Left lung (tissue), 10 donors: ENCODE measurements around the gene MAP3K5. TPM values are rescaled to one million over a fixed set of nuclear protein-coding genes. Genes with fewer than 3 reads are reported as not detected.

Source experiments
- ATAC-seq: fragments of 200-7000 bp; cut with Tn5 transposase; one replicate; pipeline ENCODE4 v1.9.1; 2020; ENCODE audit warnings: moderate library complexity
- DNase-seq, 4 donors: peaks; one replicate each; pipeline ENCODE4 v3.0.0-alpha.2; 2013 to 2020
- H3K27ac ChIP-seq, 2 donors: fragments of 200-600 bp; sonication (generic) in 1 of 2; one replicate each; pipeline versions ENCODE4 v1.5.0 to v1.8.0; 2020 to 2021
- H3K27me3 ChIP-seq, 2 donors: fragments of 200-600 bp; sonication (generic) in 1 of 2; one replicate each; pipeline versions ENCODE4 v1.5.0 to v1.8.0; 2020 to 2021
- H3K36me3 ChIP-seq, 2 donors: fragments of 200-600 bp; sonication (generic) in 1 of 2; one replicate each; pipeline versions ENCODE4 v1.5.0 to v1.8.0; 2020 to 2021
- H3K4me1 ChIP-seq, 2 donors: fragments of 200-600 bp; one replicate each; pipeline ENCODE4 v1.8.0; 2021
- H3K4me3 ChIP-seq, 2 donors: fragments of 200-600 bp; sonication (generic) in 1 of 2; one replicate each; pipeline versions ENCODE4 v1.5.0 to v1.8.0; 2020 to 2021; ENCODE audit warnings: mild to moderate bottlenecking in 1 of 2
- H3K9me3 ChIP-seq, 2 donors: fragments of 200-600 bp; sonication (generic) in 1 of 2; one replicate each; pipeline versions ENCODE4 v1.5.0 to v1.8.0; 2020 to 2021
- CTCF ChIP-seq, 2 donors: fragments of 200-600 bp; sonication (generic) in 1 of 2; IDR thresholded peaks; one replicate each; pipeline versions ENCODE4 v1.5.0 to v1.8.0; 2021; ENCODE audit warnings: antibody characterized with exemption in 2 of 2
- intact Hi-C, 2 donors: fragments of 100-400 bp; cut with DNase I; formaldehyde crosslinking; loops; one replicate each; pipeline versions ENCODE4 v1.11.2 to v1.14.2; 2022
- polyA plus RNA-seq, 6 donors: library from polyadenylated mRNA; unstranded; fragments of 120-200 nt; gene quantifications; one replicate each; pipeline ENCODE4 v1.2.1, GENCODE V29; 2013; ENCODE audit not compliant: insufficient read length in 6 of 6
- total RNA-seq, 2 donors: library from RNA; stranded (reverse); fragmentation: NEBNext Ultra II Directional; extraction: Animal tissue kit (Norgen Biotek cat#: 25700); gene quantifications; one replicate each; pipeline ENCODE4 v1.2.1, GENCODE V29; 2021
- donor health status: DM: no; HTN: yes; CAD: no.
- donor health status: DM: no; HTN: no; CAD: no.

MAP3K5 gene
- total and polyA plus RNA-seq, 8 donors, result 6.3 to 27.7 (median 7.2) TPM

- no peaks in the 10 kb centered on the region for H3K9me3 ChIP-seq
- H3K4me1 ChIP-seq, result peaks cover 10 to 30% of the 10 kb centered on the region in 2 donors
- H3K27ac ChIP-seq, result peak overlapping the region; percentile 46 to 67
- ATAC-seq, result peak; percentile 58
- DNase-seq, result peak in 1 of 4 donors; percentile 61
- TF ChIP-seq CTCF (IDR thresholded peaks at IDR 0.05), result no peak
- H3K36me3 ChIP-seq, result no peaks in the 10 kb centered on the region
- no peaks in the 10 kb centered on the region for H3K27me3 ChIP-seq
- H3K4me3 ChIP-seq, result no peak overlapping the region
- intact Hi-C loops, result no loop called here
These were observed 54.2 kb downstream of the MAP3K5 start for GRCh38 chr6:136737871-136738691.

- Histone ChIP-seq H3K9me3 (no peaks in the 10 kb centered on the region), H3K4me1 (peaks cover 10 to 30% of the 10 kb centered on the region in 2 donors), H3K27me3 (no peaks in the 10 kb centered on the region), H3K27ac (peak overlapping the region; percentile 46 to 67), H3K4me3 (no peak overlapping the region), H3K36me3 (no peaks in the 10 kb centered on the region)
- DNase-seq (no peak), ATAC-seq (no peak)
- intact Hi-C loops, result no loop called here
- TF ChIP-seq CTCF (IDR thresholded peaks at IDR 0.05), result no peak
These were observed 54.9 kb downstream of the MAP3K5 start for GRCh38 chr6:136737374-136737844.

GRCh38 chr6:136736281-136736960 lies 55.9 kb downstream of the MAP3K5 start:
- H3K4me3 ChIP-seq, result no peak overlapping the region
- intact Hi-C loops, result no loop called here
- H3K27me3 ChIP-seq, result no peaks in the 10 kb centered on the region
- H3K9me3 ChIP-seq, result no peaks in the 10 kb centered on the region
- no peak for TF ChIP-seq CTCF (IDR thresholded peaks at IDR 0.05)
- DNase-seq (no peak), ATAC-seq (no peak)
- H3K27ac ChIP-seq, result no peak overlapping the region
- no peaks in the 10 kb centered on the region for H3K36me3 ChIP-seq
- H3K4me1 ChIP-seq, result peaks cover 10 to 30% of the 10 kb centered on the region in 2 donors

- DNase-seq (no peak), ATAC-seq (no peak)
- no peaks in the 10 kb centered on the region for H3K9me3 ChIP-seq
- H3K4me1 ChIP-seq, result peaks cover 10 to 30% of the 10 kb centered on the region in 2 donors
- no peak overlapping the region for H3K4me3 ChIP-seq
- no peak for TF ChIP-seq CTCF (IDR thresholded peaks at IDR 0.05)
- no peak overlapping the region for H3K27ac ChIP-seq
- intact Hi-C loops, result no loop called here
- no peaks in the 10 kb centered on the region for H3K36me3 ChIP-seq
- no peaks in the 10 kb centered on the region for H3K27me3 ChIP-seq
These were observed 57.3 kb downstream of the MAP3K5 start for GRCh38 chr6:136734977-136735376.

GRCh38 chr6:136732889-136733288 lies 59.4 kb downstream of the MAP3K5 start:
- intact Hi-C loops, result no loop called here
- DNase-seq, result no peak

More at GRCh38 chr6:136732889-136733288, 59.4 kb downstream of the MAP3K5 start:
- H3K36me3 ChIP-seq, result no peaks in the 10 kb centered on the region
- H3K4me1 ChIP-seq, result peaks cover 3 to 21% of the 10 kb centered on the region in 2 donors
- no peak for TF ChIP-seq CTCF (IDR thresholded peaks at IDR 0.05)
- ATAC-seq, result no peak
- no peak overlapping the region for H3K27ac ChIP-seq
- H3K9me3 ChIP-seq, result no peaks in the 10 kb centered on the region
- no peaks in the 10 kb centered on the region for H3K27me3 ChIP-seq
- H3K4me3 ChIP-seq, result no peak overlapping the region
